Activated CD4-positive, alpha-beta T cell treated with anti-CD3 and anti-CD28 coated beads, Interleukin-2, amount 10 ng/mL, durations not matched to agents 7 days and 5 days (primary cell): ENCODE results near the gene ZCCHC7. TPM values are rescaled to one million over a fixed set of nuclear protein-coding genes. Genes with fewer than 3 reads are reported as not detected.

Source experiments
- CTCF ChIA-PET: fragments of 350-600 bp; sonication (Branson Sonifier 250); formaldehyde crosslinking; loops from one replicate; lab custom pipeline; 2021; ENCODE audit warnings: antibody characterized with exemption; lab: Charles Lee
- POLR2A ChIA-PET: fragments of 350-600 bp; sonication (Branson Sonifier 250); formaldehyde crosslinking; loops from one replicate; lab custom pipeline; 2021; ENCODE audit warnings: antibody characterized with exemption; lab: Charles Lee
- DNase-seq: peaks from one replicate; pipeline ENCODE4 v3.0.0-alpha.2; 2020
- H3K27ac Mint-ChIP-seq: one replicate; pipeline ENCODE4 v1.8.0; 2021; ENCODE audit warnings: mild to moderate bottlenecking, moderate library complexity, mixed read lengths
- H3K27me3 Mint-ChIP-seq: one replicate; pipeline ENCODE4 v1.8.0; 2021; ENCODE audit warnings: mixed read lengths
- H3K36me3 Mint-ChIP-seq: one replicate; pipeline ENCODE4 v1.8.0; 2021; ENCODE audit warnings: low read depth, mixed read lengths
- H3K4me1 Mint-ChIP-seq: one replicate; pipeline ENCODE4 v1.8.0; 2021; ENCODE audit warnings: mixed read lengths
- H3K4me3 Mint-ChIP-seq: one replicate; pipeline ENCODE4 v1.8.0; 2021; ENCODE audit warnings: mild to moderate bottlenecking, moderate library complexity, mixed read lengths
- H3K9me3 Mint-ChIP-seq: one replicate; pipeline ENCODE4 v1.8.0; 2021; ENCODE audit warnings: mixed read lengths
- total RNA-seq, 2 experiments: library from RNA; stranded (reverse); gene quantifications; one replicate each; pipeline ENCODE4 v1.2.3, GENCODE V29; 2021

ZCCHC7 gene
- total RNA-seq, 2 experiments from 2014 or later: 22.2 to 24.8 TPM

DNA sequence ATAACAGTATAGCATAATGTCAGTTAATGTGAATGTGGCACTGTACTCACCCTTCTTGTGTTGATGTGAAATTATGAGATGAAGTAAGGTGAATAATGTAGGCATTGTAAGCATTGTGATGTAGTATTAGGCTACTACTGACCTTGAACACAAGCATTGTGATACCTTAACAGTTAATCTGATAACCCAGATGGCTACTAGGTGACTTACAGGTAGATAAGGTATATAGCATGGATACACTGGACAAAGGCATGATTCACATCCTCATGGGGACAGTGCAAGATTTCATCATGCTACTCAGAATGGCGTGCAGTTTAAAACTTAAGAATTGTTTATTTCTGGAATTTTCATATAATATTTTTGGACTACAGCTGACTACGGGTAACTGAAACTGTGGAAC, 134.8 kb downstream of the ZCCHC7 start:
- ChIA-PET POLR2A (no interaction called here), CTCF (no interaction called here)
- H3K27me3 Mint-ChIP-seq: no peaks in the 10 kb centered on the region
- H3K36me3 Mint-ChIP-seq: peaks cover 39% of the 10 kb centered on the region
- no peak overlapping the region for H3K27ac Mint-ChIP-seq
- peaks cover 5% of the 10 kb centered on the region for H3K9me3 Mint-ChIP-seq
- no peak for DNase-seq
- H3K4me3 Mint-ChIP-seq: no peak overlapping the region
- H3K4me1 Mint-ChIP-seq: no peaks in the 10 kb centered on the region

GRCh38 chr9:37255944-37256862, 135.8 kb downstream of the ZCCHC7 start:
- Mint-ChIP-seq H3K9me3 (peaks cover 5% of the 10 kb centered on the region), H3K27ac (no peak overlapping the region), H3K4me3 (no peak overlapping the region), H3K4me1 (no peaks in the 10 kb centered on the region), H3K36me3 (peaks cover 36% of the 10 kb centered on the region), H3K27me3 (no peaks in the 10 kb centered on the region)
- DNase-seq: no peak
- ChIA-PET POLR2A (no interaction called here), CTCF (no interaction called here)

GRCh38 chr9:37259951-37260350, 139.6 kb downstream of the ZCCHC7 start:
- Mint-ChIP-seq H3K4me3 (no peak overlapping the region), H3K27me3 (no peaks in the 10 kb centered on the region), H3K27ac (no peak overlapping the region), H3K9me3 (no peaks in the 10 kb centered on the region), H3K36me3 (peaks cover 23% of the 10 kb centered on the region), H3K4me1 (no peaks in the 10 kb centered on the region)
- POLR2A ChIA-PET: no interaction called here
- DNase-seq: no peak
- CTCF ChIA-PET: no interaction called here

- DNase-seq: no peak
- Mint-ChIP-seq H3K4me1 (no peaks in the 10 kb centered on the region), H3K36me3 (peaks cover 11% of the 10 kb centered on the region), H3K9me3 (no peaks in the 10 kb centered on the region), H3K27ac (no peak overlapping the region), H3K27me3 (no peaks in the 10 kb centered on the region), H3K4me3 (no peak overlapping the region)
- CTCF ChIA-PET: interaction anchor here (0.7 kb wide), 1 partner anchor 142 kb away, joined by 3 read pairs; the partner anchor contains the start of gene ZCCHC7
- POLR2A ChIA-PET: no interaction called here
These were observed 142.0 kb downstream of the ZCCHC7 start for GRCh38 chr9:37262410-37262809.

DNA sequence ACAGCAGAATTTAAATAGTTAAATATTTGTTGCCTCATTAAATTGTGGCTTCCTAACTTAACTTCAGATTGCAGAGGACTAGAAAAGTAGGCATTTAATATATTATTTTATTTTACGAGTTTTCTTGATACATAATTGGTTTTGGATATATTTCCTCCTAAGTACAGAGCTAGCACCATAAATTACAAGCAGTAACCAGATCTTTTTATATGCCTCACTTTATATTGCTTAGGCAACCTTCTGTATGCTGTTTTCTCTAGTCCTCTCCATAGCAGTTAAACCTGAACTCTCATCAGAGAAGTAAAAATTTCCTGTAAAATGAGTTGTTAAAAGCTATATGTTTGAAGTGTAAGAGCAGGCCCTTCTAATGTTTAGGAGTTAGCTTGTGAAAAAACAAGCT, 144.2 kb downstream of the ZCCHC7 start:
- H3K27ac Mint-ChIP-seq: no peak overlapping the region
- H3K27me3 Mint-ChIP-seq: no peaks in the 10 kb centered on the region
- H3K36me3 Mint-ChIP-seq: peaks cover 11% of the 10 kb centered on the region
- CTCF ChIA-PET: no interaction called here
- H3K4me3 Mint-ChIP-seq: no peak overlapping the region
- H3K4me1 Mint-ChIP-seq: no peaks in the 10 kb centered on the region
- no peak for DNase-seq
- H3K9me3 Mint-ChIP-seq: no peaks in the 10 kb centered on the region
- POLR2A ChIA-PET: no interaction called here

DNA sequence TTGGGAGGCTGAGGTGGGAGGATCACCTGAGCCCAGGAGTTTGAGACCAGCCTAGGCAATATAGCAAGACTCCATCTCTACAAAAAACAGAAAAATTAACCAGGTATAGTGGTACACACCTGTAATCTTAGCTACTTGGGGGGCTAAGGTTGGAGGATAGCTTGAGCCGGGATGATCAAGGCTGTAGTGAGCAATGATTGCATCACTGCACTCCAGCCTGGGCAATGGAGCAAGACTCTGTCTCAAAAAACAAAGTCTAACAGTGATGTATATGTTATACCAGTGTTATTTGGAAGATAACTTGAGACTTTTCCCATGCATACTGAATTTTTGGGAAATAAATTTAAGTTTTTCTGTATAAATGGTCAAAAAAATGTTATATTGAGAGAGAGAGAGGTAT, 146.3 kb downstream of the ZCCHC7 start:
- peaks cover 9% of the 10 kb centered on the region for H3K36me3 Mint-ChIP-seq
- H3K27ac Mint-ChIP-seq: no peak overlapping the region
- no peaks in the 10 kb centered on the region for H3K27me3 Mint-ChIP-seq
- H3K4me3 Mint-ChIP-seq: no peak overlapping the region
- ChIA-PET CTCF (interaction anchor here (0.6 kb wide), 1 partner anchor 12 kb away, joined by 3 read pairs; no protein-coding TSS in a partner anchor), POLR2A (no interaction called here)
- no peaks in the 10 kb centered on the region for H3K4me1 Mint-ChIP-seq
- no peak for DNase-seq
- H3K9me3 Mint-ChIP-seq: no peaks in the 10 kb centered on the region

DNA sequence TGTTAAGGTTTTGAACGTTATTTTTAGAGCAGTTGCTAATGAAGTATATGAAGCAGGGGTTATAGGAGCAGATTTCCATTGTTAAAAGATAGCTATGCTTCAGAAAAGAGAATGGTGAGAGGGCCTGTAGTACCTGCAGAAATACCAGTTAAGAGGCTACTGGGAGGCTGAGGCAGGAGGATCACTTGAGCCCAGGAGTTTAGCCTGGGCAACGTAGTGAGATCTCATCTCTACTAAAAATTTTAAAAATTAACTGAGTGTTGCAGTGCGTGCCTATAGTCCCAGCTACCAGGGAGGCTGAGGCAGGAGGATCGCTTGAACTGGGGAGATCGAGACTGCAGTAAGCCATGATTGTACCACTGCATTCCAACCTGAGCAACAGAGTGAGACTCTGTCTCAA, 148.8 kb downstream of the ZCCHC7 start:
- ChIA-PET POLR2A (no interaction called here), CTCF (no interaction called here)
- peaks cover 17% of the 10 kb centered on the region for H3K36me3 Mint-ChIP-seq
- H3K27ac Mint-ChIP-seq: no peak overlapping the region
- no peak for DNase-seq
- no peaks in the 10 kb centered on the region for H3K4me1 Mint-ChIP-seq
- no peak overlapping the region for H3K4me3 Mint-ChIP-seq
- H3K9me3 Mint-ChIP-seq: peaks cover 8% of the 10 kb centered on the region
- H3K27me3 Mint-ChIP-seq: no peaks in the 10 kb centered on the region

DNA sequence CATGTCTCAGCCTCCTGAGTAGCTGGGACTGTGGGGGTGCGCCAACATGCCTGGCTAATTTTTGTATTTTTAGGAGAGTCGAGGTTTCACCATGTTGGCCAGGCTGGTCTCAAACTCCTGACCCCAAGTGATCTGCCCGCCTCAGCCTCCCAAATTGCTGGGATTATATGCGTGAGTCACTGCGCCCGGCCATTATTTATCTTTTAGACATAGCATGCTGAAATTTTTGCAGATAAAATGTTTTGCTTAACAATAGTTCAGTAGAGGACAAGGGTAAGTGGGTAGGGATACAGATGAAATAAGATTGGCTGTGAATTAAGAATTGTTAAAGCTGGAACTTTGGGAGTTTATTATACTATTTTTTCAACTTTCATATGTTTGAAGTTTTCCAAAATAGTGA, 151.3 kb downstream of the ZCCHC7 start:
- Mint-ChIP-seq H3K4me1 (no peaks in the 10 kb centered on the region), H3K9me3 (peaks cover 8% of the 10 kb centered on the region), H3K4me3 (no peak overlapping the region), H3K27me3 (no peaks in the 10 kb centered on the region), H3K27ac (no peak overlapping the region), H3K36me3 (peaks cover 15% of the 10 kb centered on the region)
- ChIA-PET CTCF (interaction anchor here (0.6 kb wide), 1 partner anchor 383 kb away, joined by 3 read pairs; no protein-coding TSS in a partner anchor), POLR2A (no interaction called here)
- DNase-seq: no peak

DNA sequence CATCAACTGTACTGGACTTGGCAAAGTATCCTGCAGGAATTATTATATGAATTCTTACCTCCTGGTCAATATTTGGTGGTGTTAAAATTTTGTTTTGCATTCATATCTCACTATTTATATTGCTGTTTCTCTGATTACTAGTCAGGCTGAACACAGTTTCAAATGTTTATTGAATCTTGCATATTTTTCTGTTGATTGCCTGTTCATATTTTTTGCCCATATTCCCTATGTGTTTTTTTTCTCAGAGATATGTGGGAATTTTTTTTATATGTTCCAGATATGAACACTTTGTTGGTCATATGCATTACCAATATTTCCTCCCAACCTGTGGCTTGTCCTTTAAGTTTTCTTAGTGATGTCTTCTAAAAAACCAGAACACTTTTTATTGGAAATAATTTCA, 153.2 kb downstream of the ZCCHC7 start:
- H3K36me3 Mint-ChIP-seq: peaks cover 14% of the 10 kb centered on the region
- H3K9me3 Mint-ChIP-seq: peaks cover 8% of the 10 kb centered on the region
- H3K4me1 Mint-ChIP-seq: no peaks in the 10 kb centered on the region
- ChIA-PET POLR2A (interaction anchor here (0.7 kb wide), 1 partner anchor 142 kb away, joined by 3 read pairs; no protein-coding TSS in a partner anchor), CTCF (no interaction called here)
- no peak overlapping the region for H3K27ac Mint-ChIP-seq
- DNase-seq: no peak
- no peak overlapping the region for H3K4me3 Mint-ChIP-seq
- no peaks in the 10 kb centered on the region for H3K27me3 Mint-ChIP-seq

DNA sequence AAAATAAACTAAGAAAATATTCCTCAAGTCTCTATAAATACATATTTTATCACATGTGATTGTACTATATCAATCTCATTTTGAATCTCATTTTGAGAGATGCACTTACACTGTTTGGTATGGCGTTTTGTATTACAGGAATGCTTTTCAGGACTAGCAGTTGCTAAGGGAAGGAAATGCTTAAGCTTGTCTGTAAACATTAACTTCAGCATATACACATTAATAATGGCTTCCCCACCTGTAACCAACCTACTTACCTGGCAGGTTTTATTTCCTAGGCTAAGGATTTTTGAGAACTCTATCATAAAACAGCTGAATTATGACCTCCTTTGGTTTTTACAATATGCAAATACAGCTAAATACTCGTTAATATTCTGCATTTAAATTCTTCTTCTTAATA, 161.2 kb downstream of the ZCCHC7 start:
- DNase-seq: no peak
- POLR2A ChIA-PET: no interaction called here
- H3K9me3 Mint-ChIP-seq: no peaks in the 10 kb centered on the region
- no peaks in the 10 kb centered on the region for H3K27me3 Mint-ChIP-seq
- peaks cover 2% of the 10 kb centered on the region for H3K36me3 Mint-ChIP-seq
- H3K4me3 Mint-ChIP-seq: no peak overlapping the region
- H3K4me1 Mint-ChIP-seq: peaks cover 3% of the 10 kb centered on the region
- H3K27ac Mint-ChIP-seq: no peak overlapping the region
- CTCF ChIA-PET: no interaction called here

- no peak overlapping the region for H3K27ac Mint-ChIP-seq
- no peak for DNase-seq
- no peaks in the 10 kb centered on the region for H3K27me3 Mint-ChIP-seq
- peaks cover 9% of the 10 kb centered on the region for H3K36me3 Mint-ChIP-seq
- peaks cover 8% of the 10 kb centered on the region for H3K4me1 Mint-ChIP-seq
- H3K4me3 Mint-ChIP-seq: no peak overlapping the region
- CTCF ChIA-PET: interaction anchor here (0.6 to 1.6 kb wide), 4 partner anchors 9 to 75 kb away, joined by 3 to 6 read pairs (median 4); no protein-coding TSS in a partner anchor
- peaks cover 4% of the 10 kb centered on the region for H3K9me3 Mint-ChIP-seq
- POLR2A ChIA-PET: interaction anchor here (0.8 kb wide), 1 partner anchor 204 kb away, joined by 3 read pairs; no protein-coding TSS in a partner anchor
These were observed 163.5 kb downstream of the ZCCHC7 start for GRCh38 chr9:37283730-37284325.

DNA sequence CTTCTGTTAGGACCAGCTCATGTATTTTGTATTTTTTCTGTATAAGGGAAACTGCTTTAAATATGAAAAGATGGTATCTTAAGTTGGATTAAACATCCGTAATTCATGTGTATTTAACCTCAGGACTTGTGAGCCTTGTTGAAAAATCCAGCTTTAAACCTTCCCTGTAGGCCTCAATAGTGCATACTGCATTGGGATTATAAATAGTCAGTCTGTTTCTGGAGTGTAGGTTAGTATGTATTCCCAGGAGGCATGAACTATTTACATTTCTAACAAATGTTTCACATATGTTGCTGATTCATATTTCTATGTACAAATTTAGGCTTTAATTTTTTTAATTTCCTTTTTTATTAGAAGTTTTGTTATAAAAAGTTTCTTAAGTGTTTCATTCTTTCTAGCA, 164.3 kb downstream of the ZCCHC7 start:
- H3K27me3 Mint-ChIP-seq: no peaks in the 10 kb centered on the region
- H3K4me1 Mint-ChIP-seq: peaks cover 12% of the 10 kb centered on the region
- peaks cover 8% of the 10 kb centered on the region for H3K9me3 Mint-ChIP-seq
- peaks cover 14% of the 10 kb centered on the region for H3K36me3 Mint-ChIP-seq
- H3K4me3 Mint-ChIP-seq: no peak overlapping the region
- ChIA-PET POLR2A (interaction anchor here (0.8 kb wide), 1 partner anchor 204 kb away, joined by 3 read pairs; no protein-coding TSS in a partner anchor), CTCF (interaction anchor here (0.6 to 1.6 kb wide), 3 partner anchors 10 to 65 kb away, joined by 3 to 6 read pairs (median 3); no protein-coding TSS in a partner anchor)
- no peak overlapping the region for H3K27ac Mint-ChIP-seq
- no peak for DNase-seq
